K562 (cell line): ENCODE data around the gene IFNK. TPM values are rescaled to one million over a fixed set of nuclear protein-coding genes. Genes with fewer than 3 reads are reported as not detected.

Experiments
- CTBP1 ChIP-seq: fragments of 450-650 bp; IDR thresholded peaks from 2 replicates; pipeline ENCODE4 v1.6.1; 2016; ENCODE audit warnings: borderline replicate concordance
- E2F5 ChIP-seq: sonication (generic); formaldehyde crosslinking; IDR thresholded peaks from 2 replicates; pipeline ENCODE4 v1.8.0; 2022; ENCODE audit warnings: mild to moderate bottlenecking, missing genetic modification reagents
- EGR1 ChIP-seq: fragments of 450-650 bp; conservative IDR thresholded peaks from 2 replicates; pipeline ENCODE4 v1.6.1; 2017; ENCODE audit warnings: mild to moderate bottlenecking
- ELK1 ChIP-seq: sonication (generic); formaldehyde crosslinking; IDR thresholded peaks from 2 replicates; pipeline ENCODE4 v1.8.1; 2022; ENCODE audit warnings: missing genetic modification reagents
- KLF1 ChIP-seq: fragments of 450-650 bp; IDR thresholded peaks from 2 replicates; pipeline ENCODE4 v1.6.1; 2016; ENCODE audit warnings: missing genetic modification characterization, missing compliant biosample characterization
- MTA1 ChIP-seq: fragments of 450-650 bp; IDR thresholded peaks from 2 replicates; pipeline ENCODE4 v1.6.1; 2017; ENCODE audit warnings: borderline replicate concordance
- RAD51 ChIP-seq: fragments of 450-650 bp; IDR thresholded peaks from 2 replicates; pipeline ENCODE4 v1.7.1; 2016; ENCODE audit warnings: low read depth, mild to moderate bottlenecking, borderline replicate concordance
- RBM15 ChIP-seq: fragments of 200-400 bp; formaldehyde crosslinking; IDR thresholded peaks from 2 replicates; pipeline ENCODE4 v1.6.1; 2018; ENCODE audit warnings: mild to moderate bottlenecking, low read length, moderate library complexity; ENCODE audit not compliant: insufficient read depth
- TCF7 ChIP-seq: sonication (generic); IDR thresholded peaks from 2 replicates; pipeline ENCODE4 v1.6.1; 2016; ENCODE audit warnings: antibody characterized with exemption, borderline replicate concordance
- THRB ChIP-seq: fragments of 450-650 bp; formaldehyde crosslinking; conservative IDR thresholded peaks from 2 replicates; pipeline ENCODE4 v1.4.0; 2022; ENCODE audit warnings: mild to moderate bottlenecking, missing genetic modification characterization
- polyA plus RNA-seq, 8 experiments: library from polyadenylated mRNA; depleted of rRNA in 4 of 8; stranded (reverse) in 5 of 8; unstranded in 3 of 8; fragments of >200 nt; fragmentation: Nextera tagmentation in 2 of 8; fragmentation: Illumina TruSeq in 1 of 8; extraction: Ambion mirVana in 2 of 8; extraction: Trizol in 1 of 8; gene quantifications; 2 replicates each; pipeline versions ENCODE4 v1.2.1 to v1.2.3, GENCODE V29; 2011 to 2014; ENCODE audit warnings: inconsistent platforms in 1 of 8, missing spikeins in 1 of 8
- total RNA-seq, 7 experiments: library from RNA; depleted of rRNA in 6 of 7; stranded (reverse); fragments of >200 nt in 6 of 7; fragmentation: Illumina TruSeq in 2 of 7; extraction: Trizol in 2 of 7; gene quantifications; 2 replicates each; pipeline versions ENCODE4 v1.2.1 to v1.2.3, GENCODE V29; 2011 to 2021; ENCODE audit warnings: low replicate concordance in 1 of 7

The IFNK gene
- total and polyA plus RNA-seq, 9 of the 15 experiments (the other 6 are each of a cell fraction or from before 2014, with no cell fraction given), result 0.11 TPM; not detected in 8

- no peak for TF ChIP-seq KLF1
- TF ChIP-seq ELK1, result no peak
- no peak for TF ChIP-seq EGR1
- TF ChIP-seq CTBP1, result no peak
- TF ChIP-seq E2F5 (CRISPR knock-in tag), result no peak
- TF ChIP-seq RBM15, result no peak
- TF ChIP-seq TCF7, result no peak
- TF ChIP-seq THRB (CRISPR knock-in tag), result no peak
- TF ChIP-seq RAD51, result no peak
- no peak for TF ChIP-seq MTA1
These were observed 4.3 kb upstream of the IFNK start (continued) for GRCh38 chr9:27519466-27520465.
